Measurements from ENCODE around the gene NOL8.

Gene NOL8

GRCh38 chr9:92270511-92270910 lies 54.6 kb downstream of the NOL8 start:
- DNase-seq (ENCODE audit: low read depth, low spot score), result no peak

GRCh38 chr9:92266486-92266885 lies 58.7 kb downstream of the NOL8 start:
- no peak for DNase-seq (ENCODE audit: low read depth, low spot score)

- no peak for DNase-seq (ENCODE audit: low read depth, low spot score)
Measured at GRCh38 chr9:92265154-92265553, 60.0 kb downstream of the NOL8 start.

- DNase-seq (ENCODE audit: low read depth, low spot score), result no peak
Measured at GRCh38 chr9:92263131-92263530, 62.0 kb downstream of the NOL8 start.

- DNase-seq (ENCODE audit: low read depth, low spot score), result no peak
Measured at GRCh38 chr9:92257327-92257726, 67.8 kb downstream of the NOL8 start.

GRCh38 chr9:92254381-92255337 lies 70.5 kb downstream of the NOL8 start:
- no peak for DNase-seq (ENCODE audit: low read depth, low spot score)

- no peak for DNase-seq (ENCODE audit: low read depth, low spot score)
Measured at GRCh38 chr9:92253656-92254055, 71.5 kb downstream of the NOL8 start.

- DNase-seq (ENCODE audit: low read depth, low spot score), result no peak
Measured at GRCh38 chr9:92247981-92248380, 77.2 kb downstream of the NOL8 start.
